Neuron (in vitro differentiated cells): ENCODE data around the gene TMEM186.

Experiments used
- H2AFZ ChIP-seq: one replicate; pipeline ENCODE4 v1.6.1; 2013; ENCODE audit warnings: low read depth, mild to moderate bottlenecking, inconsistent platforms, low read length, moderate library complexity
- H3K27me3 ChIP-seq: one replicate; pipeline ENCODE4 v1.6.1; 2013; ENCODE audit warnings: low read length; ENCODE audit not compliant: insufficient read depth
- H3K36me3 ChIP-seq: one replicate; pipeline ENCODE4 v1.6.1; 2013; ENCODE audit warnings: low read length; ENCODE audit not compliant: insufficient read depth
- H3K4me1 ChIP-seq: one replicate; pipeline ENCODE4 v1.6.1; 2013; ENCODE audit warnings: low read length; ENCODE audit not compliant: insufficient read depth
- H3K4me3 ChIP-seq: 2 replicates; pipeline ENCODE4 v1.5.1; 2013; ENCODE audit warnings: mild to moderate bottlenecking, low read length, moderate library complexity
- H3K9me3 ChIP-seq: one replicate; pipeline ENCODE4 v1.6.1; 2013; ENCODE audit warnings: low read length

Gene TMEM186

GRCh38 chr16:8826278-8826879 lies 28.9 kb upstream of the TMEM186 start:
- peaks cover 30% of the 10 kb centered on the region for H3K36me3 ChIP-seq
- no peak overlapping the region for H3K4me3 ChIP-seq
- no peaks in the 10 kb centered on the region for H3K27me3 ChIP-seq
- H3K4me1 ChIP-seq = peaks cover 2% of the 10 kb centered on the region
- H2AFZ ChIP-seq = no peak overlapping the region
- H3K9me3 ChIP-seq = peaks cover 2% of the 10 kb centered on the region

GRCh38 chr16:8822403-8822802 lies 25.0 kb upstream of the TMEM186 start:
- peaks cover 2% of the 10 kb centered on the region for H3K9me3 ChIP-seq
- H3K4me1 ChIP-seq = peaks cover 11% of the 10 kb centered on the region
- H2AFZ ChIP-seq = no peak overlapping the region
- H3K27me3 ChIP-seq = no peaks in the 10 kb centered on the region
- H3K4me3 ChIP-seq = no peak overlapping the region
- peaks cover 32% of the 10 kb centered on the region for H3K36me3 ChIP-seq

- Histone ChIP-seq H3K27me3 (no peaks in the 10 kb centered on the region), H3K36me3 (peaks cover 45% of the 10 kb centered on the region), H3K4me1 (peaks cover 11% of the 10 kb centered on the region), H3K9me3 (peaks cover 2% of the 10 kb centered on the region), H2AFZ (no peak overlapping the region), H3K4me3 (no peak overlapping the region)
Observed at GRCh38 chr16:8819411-8820034, 22.1 kb upstream of the TMEM186 start.

- H3K36me3 ChIP-seq = peaks cover 46% of the 10 kb centered on the region
- no peak overlapping the region for H2AFZ ChIP-seq
- H3K4me3 ChIP-seq = no peak overlapping the region
- no peaks in the 10 kb centered on the region for H3K27me3 ChIP-seq
- no peaks in the 10 kb centered on the region for H3K9me3 ChIP-seq
- peaks cover 11% of the 10 kb centered on the region for H3K4me1 ChIP-seq
Observed at GRCh38 chr16:8818504-8819270, 21.2 kb upstream of the TMEM186 start.

- no peaks in the 10 kb centered on the region for H3K27me3 ChIP-seq
- H3K4me1 ChIP-seq = peaks cover 11% of the 10 kb centered on the region
- H3K9me3 ChIP-seq = no peaks in the 10 kb centered on the region
- H2AFZ ChIP-seq = no peak overlapping the region
- no peak overlapping the region for H3K4me3 ChIP-seq
- H3K36me3 ChIP-seq = peaks cover 60% of the 10 kb centered on the region
Observed at GRCh38 chr16:8816967-8817655, 19.7 kb upstream of the TMEM186 start.

GRCh38 chr16:8814095-8814806 lies 16.8 kb upstream of the TMEM186 start:
- H3K9me3 ChIP-seq = no peaks in the 10 kb centered on the region
- H3K4me3 ChIP-seq = no peak overlapping the region
- H2AFZ ChIP-seq = no peak overlapping the region
- H3K36me3 ChIP-seq = peaks cover 74% of the 10 kb centered on the region
- no peaks in the 10 kb centered on the region for H3K27me3 ChIP-seq
- peaks cover 10% of the 10 kb centered on the region for H3K4me1 ChIP-seq

GRCh38 chr16:8812162-8812843 lies 14.9 kb upstream of the TMEM186 start:
- no peaks in the 10 kb centered on the region for H3K4me1 ChIP-seq
- no peak overlapping the region for H3K4me3 ChIP-seq
- H2AFZ ChIP-seq = no peak overlapping the region
- H3K27me3 ChIP-seq = no peaks in the 10 kb centered on the region
- no peaks in the 10 kb centered on the region for H3K9me3 ChIP-seq
- peaks cover 85% of the 10 kb centered on the region for H3K36me3 ChIP-seq

GRCh38 chr16:8808613-8809353 lies 11.3 kb upstream of the TMEM186 start:
- Histone ChIP-seq H3K9me3 (no peaks in the 10 kb centered on the region), H3K4me3 (no peak overlapping the region), H3K36me3 (peaks cover 81% of the 10 kb centered on the region), H3K27me3 (no peaks in the 10 kb centered on the region), H3K4me1 (no peaks in the 10 kb centered on the region), H2AFZ (no peak overlapping the region)

GRCh38 chr16:8808009-8808408 lies 10.6 kb upstream of the TMEM186 start:
- no peaks in the 10 kb centered on the region for H3K27me3 ChIP-seq
- peaks cover 78% of the 10 kb centered on the region for H3K36me3 ChIP-seq
- no peaks in the 10 kb centered on the region for H3K9me3 ChIP-seq
- H3K4me1 ChIP-seq = no peaks in the 10 kb centered on the region
- H2AFZ ChIP-seq = no peak overlapping the region
- no peak overlapping the region for H3K4me3 ChIP-seq

- no peaks in the 10 kb centered on the region for H3K9me3 ChIP-seq
- no peak overlapping the region for H2AFZ ChIP-seq
- no peaks in the 10 kb centered on the region for H3K4me1 ChIP-seq
- no peaks in the 10 kb centered on the region for H3K27me3 ChIP-seq
- peaks cover 77% of the 10 kb centered on the region for H3K36me3 ChIP-seq
- H3K4me3 ChIP-seq = no peak overlapping the region
Observed at GRCh38 chr16:8807189-8807588, 9.8 kb upstream of the TMEM186 start.

- Histone ChIP-seq H3K4me3 (no peak overlapping the region), H2AFZ (no peak overlapping the region), H3K9me3 (no peaks in the 10 kb centered on the region), H3K27me3 (no peaks in the 10 kb centered on the region), H3K4me1 (no peaks in the 10 kb centered on the region), H3K36me3 (peaks cover 74% of the 10 kb centered on the region)
Observed at GRCh38 chr16:8806272-8806983, 9.0 kb upstream of the TMEM186 start.
